K562 (cell line): Measurements from ENCODE around the gene FAM53A. TPM values are rescaled to one million over a fixed set of nuclear protein-coding genes. Genes with fewer than 3 reads are reported as not detected.

Source experiments
- BDP1 ChIP-seq: IDR thresholded peaks from 3 replicates; pipeline ENCODE4 v1.6.1; 2011; ENCODE audit not compliant: insufficient read length, insufficient read depth
- CTCF ChIP-seq, 3 experiments: IDR thresholded peaks in 2 of 3; conservative IDR thresholded peaks in 1 of 3; 2 replicates each; pipeline ENCODE4 v1.5.1; 2011 to 2012; ENCODE audit warnings: low read length in 3 of 3, mild to moderate bottlenecking in 3 of 3, control low read depth in 2 of 3, improper control_type of control experiment in 1 of 3, inconsistent platforms in 1 of 3, low read depth in 1 of 3, mixed read lengths in 1 of 3, moderate library complexity in 1 of 3; ENCODE audit not compliant: insufficient read depth in 2 of 3
- EHMT2 ChIP-seq: fragments of 450-650 bp; IDR thresholded peaks from 2 replicates; pipeline ENCODE4 v1.6.1; 2018; ENCODE audit warnings: antibody characterized with exemption
- ERF ChIP-seq: fragments of 450-650 bp; formaldehyde crosslinking; IDR thresholded peaks from 2 replicates; pipeline ENCODE4 v1.4.0; 2020; ENCODE audit warnings: mild to moderate bottlenecking, mixed read lengths
- KAT7 ChIP-seq: sonication (generic); formaldehyde crosslinking; IDR thresholded peaks from 2 replicates; pipeline ENCODE4 v1.8.0; 2022; ENCODE audit warnings: missing genetic modification reagents, mild to moderate bottlenecking, borderline replicate concordance
- MAZ ChIP-seq, 2 experiments: fragments of 450-650 bp in 1 of 2; sonication (generic) in 1 of 2; formaldehyde crosslinking; IDR thresholded peaks in 1 of 2; conservative IDR thresholded peaks in 1 of 2; 2 replicates each; pipeline versions ENCODE4 v1.4.0 to v1.5.0; 2020; ENCODE audit warnings: mild to moderate bottlenecking in 1 of 2, missing genetic modification reagents in 1 of 2
- MGA ChIP-seq: fragments of 450-650 bp; IDR thresholded peaks from 2 replicates; pipeline ENCODE4 v1.6.1; 2016; ENCODE audit warnings: mild to moderate bottlenecking, moderate library complexity
- NELFE ChIP-seq: IDR thresholded peaks from 2 replicates; pipeline ENCODE4 v1.6.1; 2011; ENCODE audit warnings: mild to moderate bottlenecking; ENCODE audit not compliant: insufficient read depth, insufficient read length
- NUFIP1 ChIP-seq: fragments of 450-650 bp; IDR thresholded peaks from 2 replicates; pipeline ENCODE4 v1.6.1; 2018; ENCODE audit not compliant: partially characterized antibody
- RFX7 ChIP-seq: fragments of 250-450 bp; sonication (Bioruptor Pico); IDR thresholded peaks from 2 replicates; pipeline ENCODE4 v1.5.1; 2021; ENCODE audit warnings: mild to moderate bottlenecking
- SAFB ChIP-seq: fragments of 200-400 bp; formaldehyde crosslinking; IDR thresholded peaks from 2 replicates; pipeline ENCODE4 v1.6.1; 2017; ENCODE audit warnings: low read depth, low read length, borderline replicate concordance
- TCF7 ChIP-seq: sonication (generic); IDR thresholded peaks from 2 replicates; pipeline ENCODE4 v1.6.1; 2016; ENCODE audit warnings: antibody characterized with exemption, borderline replicate concordance
- ZNF12 ChIP-seq: sonication (generic); formaldehyde crosslinking; IDR thresholded peaks from 2 replicates; pipeline ENCODE4 v1.4.0; 2020; ENCODE audit warnings: mild to moderate bottlenecking, missing genetic modification reagents
- ZNF253 ChIP-seq: fragments of 250-450 bp; sonication (Bioruptor Pico); conservative IDR thresholded peaks from 2 replicates; pipeline ENCODE4 v1.6.1; 2021; ENCODE audit warnings: mild to moderate bottlenecking
- ZNF76 ChIP-seq: fragments of 250-450 bp; sonication (Bioruptor Pico); IDR thresholded peaks from 2 replicates; pipeline ENCODE4 v1.4.0; 2020; ENCODE audit warnings: mild to moderate bottlenecking, moderate library complexity, borderline replicate concordance
- polyA plus RNA-seq, 8 experiments: library from polyadenylated mRNA; depleted of rRNA in 4 of 8; stranded (reverse) in 5 of 8; unstranded in 3 of 8; fragments of >200 nt; fragmentation: Nextera tagmentation in 2 of 8; fragmentation: Illumina TruSeq in 1 of 8; extraction: Ambion mirVana in 2 of 8; extraction: Trizol in 1 of 8; gene quantifications; 2 replicates each; pipeline versions ENCODE4 v1.2.1 to v1.2.3, GENCODE V29; 2011 to 2014; ENCODE audit warnings: inconsistent platforms in 1 of 8, missing spikeins in 1 of 8
- total RNA-seq, 7 experiments: library from RNA; depleted of rRNA in 6 of 7; stranded (reverse); fragments of >200 nt in 6 of 7; fragmentation: Illumina TruSeq in 2 of 7; extraction: Trizol in 2 of 7; gene quantifications; 2 replicates each; pipeline versions ENCODE4 v1.2.1 to v1.2.3, GENCODE V29; 2011 to 2021; ENCODE audit warnings: low replicate concordance in 1 of 7

FAM53A gene
- total and polyA plus RNA-seq, 9 of the 15 experiments (the other 6 are each of a cell fraction or from before 2014, with no cell fraction given), result 0.53 to 2.7 (median 1.4) TPM; not detected in 2

DNA sequence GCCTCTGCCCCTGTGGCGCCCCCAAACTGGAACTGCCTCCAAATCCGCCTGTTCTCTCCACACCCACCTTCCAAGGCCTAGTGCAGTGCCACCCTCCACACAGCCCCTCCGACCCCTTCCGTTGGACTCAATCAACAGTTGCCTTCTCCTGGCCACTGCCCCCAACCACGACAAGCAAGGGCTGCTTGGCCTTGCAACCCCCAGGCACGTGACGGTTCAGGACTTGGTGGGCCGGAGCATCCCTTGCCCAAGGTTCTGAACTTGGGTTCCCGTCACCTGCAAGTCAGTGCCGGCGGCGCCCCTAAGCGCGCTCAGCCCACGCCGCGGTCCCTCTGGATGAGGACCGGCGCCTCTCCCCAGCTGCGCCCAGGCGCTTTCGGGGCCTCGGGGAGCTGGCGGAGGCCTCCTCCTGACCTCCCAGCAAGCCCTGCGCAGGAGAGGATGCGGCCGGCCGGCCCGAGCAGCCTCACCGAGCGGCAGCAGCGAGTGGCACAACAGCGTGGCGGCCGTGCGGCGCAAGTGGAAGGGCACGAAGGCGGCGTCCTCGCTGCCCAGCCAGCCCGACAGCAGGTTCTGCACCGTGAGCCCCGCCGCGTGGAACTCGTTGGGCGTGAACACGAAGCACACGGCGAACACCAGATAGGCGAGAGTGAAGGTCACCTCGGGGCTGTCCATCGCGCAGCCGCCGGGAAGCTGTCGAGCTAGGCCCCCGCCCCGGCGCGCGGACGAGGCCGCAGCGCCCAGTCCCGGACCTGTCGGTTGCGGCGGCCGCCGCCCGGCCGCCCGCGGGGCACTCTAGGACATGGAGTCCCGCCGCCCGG, 36.3 kb upstream of the FAM53A start (continued):
- TF ChIP-seq EHMT2 (no peak), ZNF253 (no peak), NELFE (no peak), MAZ (CRISPR knock-in tag; conservative IDR thresholded peaks at IDR 0.05 in 1 of 2, IDR thresholded peaks at IDR 0.05 in 1 of 2) (peak; percentile 14 to 68; a peak in 1 of 4 replicates), RFX7 (CRISPR knock-in tag) (no peak), ERF (no peak), CTCF (IDR thresholded peaks at IDR 0.05 in 2 of 3, conservative IDR thresholded peaks at IDR 0.05 in 1 of 3; ENCODE audit: insufficient read depth in 2 of 3, low read depth in 1 of 3, low read length in 3 of 3) (no peak), ZNF76 (no peak), NUFIP1 (no peak), TCF7 (no peak), ZNF12 (CRISPR knock-in tag) (peak; percentile 80; the same call in 1 of the 2 replicates), BDP1 (no peak), SAFB (peak; percentile 44; the same call in 1 of the 2 replicates), KAT7 (CRISPR knock-in tag) (0 out of 2 replicates have a peak, but pooled peaks have one; percentile 36), MGA (peak; percentile 86)
